ENCODE results near the gene ATP2C1. TPM values are rescaled to one million over a fixed set of nuclear protein-coding genes. Genes with fewer than 3 reads are reported as not detected.

ATP2C1 gene
- total and polyA plus RNA-seq, 9 of the 15 experiments (the other 6 are each of a cell fraction or from before 2014, with no cell fraction given) = 10.0 to 53.5 (median 27.9) TPM

GRCh38 chr3:131048030-131048429, 154.1 kb downstream of the ATP2C1 start (continued):
- TF ChIP-seq, protein P1, sequence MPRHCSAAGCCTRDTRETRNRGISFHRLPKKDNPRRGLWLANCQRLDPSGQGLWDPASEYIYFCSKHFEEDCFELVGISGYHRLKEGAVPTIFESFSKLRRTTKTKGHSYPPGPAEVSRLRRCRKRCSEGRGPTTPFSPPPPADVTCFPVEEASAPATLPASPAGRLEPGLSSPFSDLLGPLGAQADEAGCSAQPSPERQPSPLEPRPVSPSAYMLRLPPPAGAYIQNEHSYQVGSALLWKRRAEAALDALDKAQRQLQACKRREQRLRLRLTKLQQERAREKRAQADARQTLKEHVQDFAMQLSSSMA (CRISPR knock-in tag; IDR thresholded peaks at IDR 0.05) = no peak

DNA sequence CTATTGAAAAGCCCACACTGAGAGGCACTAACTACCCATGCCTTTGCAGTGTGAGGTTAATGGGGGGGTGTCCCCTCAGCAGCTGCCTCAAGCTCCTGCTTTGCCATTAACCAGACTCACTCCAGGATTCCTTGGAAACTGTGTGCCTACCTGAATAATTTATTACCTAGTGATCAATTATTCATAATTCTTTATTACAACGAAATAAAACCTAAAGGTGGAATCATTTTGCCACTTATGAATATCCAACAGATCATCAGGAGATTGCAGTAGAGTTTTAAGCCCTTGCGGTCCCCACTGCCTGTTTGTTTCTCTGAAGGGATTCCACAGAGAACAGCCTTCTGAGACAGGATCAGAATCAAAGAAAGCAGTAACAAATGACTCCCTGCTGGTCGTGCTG, 156.1 kb downstream of the ATP2C1 start:
- no peaks in the 10 kb centered on the region for H3K9me1 ChIP-seq (ENCODE audit: control insufficient read depth, insufficient read depth, low read length)
- ChIA-PET CTCF (ENCODE audit: low intra/inter-chr PET ratio) (no interaction called here), POLR2A (no interaction called here)
- no TSS peak for BruUV-seq (replicated peaks)
- H3K4me2 ChIP-seq (ENCODE audit: insufficient read depth, low read length) = no peak overlapping the region
- no peaks in the 10 kb centered on the region for H3K4me1 ChIP-seq (replicated peaks in 1 of 2; ENCODE audit: control insufficient read depth in 2 of 2, insufficient read depth in 2 of 2, low read length in 2 of 2)
- H3K36me3 ChIP-seq (ENCODE audit: control insufficient read depth, insufficient read depth, low read length) = no peaks in the 10 kb centered on the region
- H2AFZ ChIP-seq (ENCODE audit: low read depth, low read length) = no peak overlapping the region
- no peaks in the 10 kb centered on the region for H3K27me3 ChIP-seq (ENCODE audit: control insufficient read depth in 2 of 2, insufficient read depth in 2 of 2, low read length in 2 of 2)
- H3K9me3 ChIP-seq (replicated peaks; ENCODE audit: control insufficient read depth, insufficient read depth, low read depth, low read length) = no peaks in the 10 kb centered on the region
- no peaks in the 10 kb centered on the region for H4K20me1 ChIP-seq (replicated peaks; ENCODE audit: control insufficient read depth, insufficient read depth, low read length)
- intact Hi-C loops (cut with micrococcal nuclease) (no loop called here), in situ Hi-C loops (cut with MboI) (no loop called here)
- 0% methylated on average over 2 of the region's 3 CpGs for WGBS (ENCODE audit: insufficient coverage, low coverage, missing lambda C conversion rate)
- H3K9ac ChIP-seq (ENCODE audit: insufficient read depth in 1 of 2, low read depth in 2 of 2, low read length in 2 of 2) = no peak overlapping the region
- no peak for FAIRE-seq
- no peak overlapping the region for H3K4me3 ChIP-seq
- no peak overlapping the region for H3K27ac ChIP-seq (ENCODE audit: extremely low read depth, low read depth, low read length)
- TF ChIP-seq PML (IDR thresholded peaks at IDR 0.05; ENCODE audit: low read length) (no peak), CLOCK (CRISPR knock-in tag; IDR thresholded peaks at IDR 0.05; ENCODE audit: borderline replicate concordance) (no peak), ZNF324 (CRISPR knock-in tag; IDR thresholded peaks at IDR 0.05) (no peak), ZNF311 (CRISPR knock-in tag; IDR thresholded peaks at IDR 0.05) (no peak), ZNF518B (CRISPR knock-in tag; IDR thresholded peaks at IDR 0.05) (no peak), ZBTB8A (IDR thresholded peaks at IDR 0.05; ENCODE audit: partially characterized antibody) (no peak), NFIC (IDR thresholded peaks at IDR 0.05) (no peak), THRAP3 (IDR thresholded peaks at IDR 0.05; ENCODE audit: borderline replicate concordance) (no peak), SMAD4 (CRISPR knock-in tag; conservative IDR thresholded peaks at IDR 0.05) (no peak)
- TF ChIP-seq, protein P2, sequence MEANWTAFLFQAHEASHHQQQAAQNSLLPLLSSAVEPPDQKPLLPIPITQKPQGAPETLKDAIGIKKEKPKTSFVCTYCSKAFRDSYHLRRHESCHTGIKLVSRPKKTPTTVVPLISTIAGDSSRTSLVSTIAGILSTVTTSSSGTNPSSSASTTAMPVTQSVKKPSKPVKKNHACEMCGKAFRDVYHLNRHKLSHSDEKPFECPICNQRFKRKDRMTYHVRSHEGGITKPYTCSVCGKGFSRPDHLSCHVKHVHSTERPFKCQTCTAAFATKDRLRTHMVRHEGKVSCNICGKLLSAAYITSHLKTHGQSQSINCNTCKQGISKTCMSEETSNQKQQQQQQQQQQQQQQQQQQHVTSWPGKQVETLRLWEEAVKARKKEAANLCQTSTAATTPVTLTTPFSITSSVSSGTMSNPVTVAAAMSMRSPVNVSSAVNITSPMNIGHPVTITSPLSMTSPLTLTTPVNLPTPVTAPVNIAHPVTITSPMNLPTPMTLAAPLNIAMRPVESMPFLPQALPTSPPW (CRISPR knock-in tag; IDR thresholded peaks at IDR 0.05) = no peak
- no peak for ATAC-seq
- no peaks in the 10 kb centered on the region for H3K79me2 ChIP-seq (ENCODE audit: control insufficient read depth, insufficient read depth, low read length)
- no peak for DNase-seq (ENCODE audit: extremely low read depth in 1 of 4, low spot score in 3 of 4)
